Kidney glomerular epithelial cell (primary cell): ENCODE data around the gene PHETA2.
"Not testable (repeated sequence)": the region's sequence is repeated elsewhere in the genome, so short reads cannot be mapped to it uniquely, and the experiment has no call there.

Experiments used
- DNase-seq: peaks from one replicate; lab custom pipeline; 2025; lab: John Stamatoyannopoulos, UW

Gene PHETA2

DNA sequence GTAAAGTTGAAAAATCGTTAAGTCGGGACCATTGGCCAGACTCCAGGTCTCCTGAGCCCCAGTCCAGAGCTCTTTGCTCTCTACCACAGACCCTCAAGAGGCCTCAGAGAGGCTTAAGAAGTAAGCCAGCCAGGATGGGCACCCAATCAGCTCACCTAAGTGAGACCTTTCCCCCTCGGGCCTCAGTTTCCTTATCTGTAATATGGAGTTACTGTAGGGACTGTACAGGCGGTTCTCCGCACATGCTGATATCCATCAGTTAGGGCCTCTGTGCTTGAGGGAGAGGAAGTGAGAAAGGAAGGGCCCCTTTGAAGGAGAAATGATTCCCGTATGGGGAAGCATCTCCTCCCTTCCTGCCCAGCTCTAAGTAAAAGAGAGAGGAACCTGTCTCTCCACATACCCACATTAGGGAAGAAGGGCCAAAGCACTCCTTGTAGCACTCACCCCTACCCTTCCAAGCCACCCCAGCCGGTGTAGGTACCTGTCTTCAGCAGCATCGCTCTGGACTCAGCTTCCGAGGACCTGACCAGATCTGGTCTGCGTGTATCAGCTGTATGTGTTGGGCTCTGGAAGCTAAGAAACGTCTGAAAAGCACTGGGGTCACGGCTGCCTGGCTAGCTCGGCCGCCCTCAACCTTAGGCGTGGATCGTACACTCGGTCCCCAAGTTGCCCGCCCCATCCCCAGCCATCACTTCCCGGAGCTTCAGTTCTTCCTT, 4.1 kb upstream of the PHETA2 start:
- peak; percentile 48 for DNase-seq

DNA sequence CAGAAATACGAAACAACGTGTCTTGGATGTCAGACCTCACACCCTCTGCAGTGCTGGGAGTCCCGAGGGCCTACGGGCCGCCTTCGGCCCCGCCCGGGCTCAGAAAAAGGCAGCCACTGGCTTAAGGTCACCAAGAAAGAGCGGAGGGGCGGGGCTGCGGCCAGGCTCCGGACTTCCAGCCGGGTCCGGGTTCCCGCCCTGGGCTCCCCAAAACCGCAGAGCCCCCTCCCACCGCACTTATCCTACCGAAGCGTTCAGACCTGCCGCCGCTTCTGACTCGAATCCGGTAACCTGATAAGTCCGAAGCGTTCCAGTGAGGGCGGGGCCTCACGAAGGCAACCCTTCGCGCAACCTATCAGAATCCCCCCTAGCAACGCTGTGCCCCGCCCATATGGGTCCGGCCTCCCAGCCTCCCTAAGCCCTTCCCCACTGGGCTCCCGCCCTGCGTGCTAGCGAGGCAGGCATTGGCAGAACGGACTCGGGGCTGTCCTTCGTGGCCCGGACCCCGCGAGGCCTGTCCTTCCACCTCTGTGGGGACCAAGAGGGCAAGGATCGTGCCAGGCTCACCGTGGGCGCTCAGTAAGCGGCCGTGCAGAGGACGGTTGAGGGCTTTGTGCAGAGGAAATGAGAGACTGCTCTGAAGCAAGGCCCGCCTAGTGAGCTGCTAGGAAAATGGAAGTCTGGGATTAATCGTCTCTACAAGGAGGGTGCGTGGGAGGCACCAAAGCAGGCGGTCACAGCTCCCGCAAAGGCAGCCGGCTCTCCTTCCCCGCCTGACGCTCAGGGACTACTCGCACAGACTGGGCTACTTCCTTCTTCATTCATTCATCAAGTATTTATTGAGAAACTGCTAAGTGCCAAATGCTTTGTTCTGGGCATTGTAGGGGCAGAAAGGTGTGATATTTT, 3.3 kb upstream of the PHETA2 start, which contains the start of gene NAGA:
Gene NAGA (minus strand): TSS at position 296 of the 906 bp plus-strand sequence. CDS start 515 bp downstream, outside the sequence.
- peak; percentile 91 for DNase-seq

DNA sequence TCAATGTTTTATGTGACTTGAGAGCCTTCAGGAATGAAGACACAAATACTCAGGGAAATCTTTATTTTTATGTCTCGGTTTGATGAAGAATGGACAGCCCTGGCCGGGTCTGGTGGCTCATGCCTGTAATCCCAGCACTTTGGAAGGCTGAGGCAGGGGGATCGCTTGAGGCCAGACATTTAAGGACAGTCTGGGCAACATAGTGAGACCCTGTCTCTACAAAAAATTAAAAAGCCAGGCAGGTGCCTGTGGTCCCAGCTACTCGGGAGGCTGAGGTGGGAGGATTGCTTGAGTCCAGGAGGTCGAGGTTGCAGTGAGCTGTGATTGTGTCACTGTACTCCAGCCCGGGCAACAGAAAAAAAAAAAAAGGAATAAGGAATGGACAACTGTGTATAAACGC, 2.5 kb upstream of the PHETA2 start:
- not testable (repeated sequence) for DNase-seq

DNA sequence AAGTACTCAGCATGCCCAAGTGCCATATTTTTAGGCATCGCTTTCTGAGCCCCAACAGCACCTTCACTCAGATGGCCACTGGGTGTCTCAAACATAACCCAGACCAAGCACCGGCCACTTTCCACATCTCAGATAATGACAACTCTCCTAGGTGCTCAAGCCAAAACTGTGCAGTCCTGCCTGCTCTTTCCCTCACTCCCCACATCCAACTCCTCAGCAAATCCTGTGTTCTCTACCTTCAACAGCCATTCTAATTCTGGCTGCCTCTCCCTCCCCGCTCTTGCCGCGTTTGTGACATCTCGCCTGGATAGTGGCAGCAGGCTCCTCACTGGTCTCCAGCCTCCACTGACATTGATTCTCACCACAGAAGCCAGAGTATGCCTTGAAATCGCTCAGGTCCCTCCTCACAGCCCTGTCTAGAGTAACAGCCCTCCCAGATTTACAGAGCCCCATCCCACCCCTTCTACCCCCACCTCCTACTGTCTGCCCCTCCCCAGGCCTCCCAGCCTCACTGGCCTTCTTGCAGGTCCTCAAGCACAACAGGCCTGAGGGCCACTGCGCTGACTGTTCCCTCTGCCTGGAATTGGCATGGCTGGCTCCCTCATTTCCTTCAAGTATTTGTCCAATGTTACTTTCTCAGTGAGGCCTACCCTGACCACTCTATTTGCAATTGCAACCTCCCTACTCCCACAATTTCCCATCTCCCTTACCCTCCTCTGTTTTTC, 1.3 kb upstream of the PHETA2 start:
- no peak for DNase-seq

DNA sequence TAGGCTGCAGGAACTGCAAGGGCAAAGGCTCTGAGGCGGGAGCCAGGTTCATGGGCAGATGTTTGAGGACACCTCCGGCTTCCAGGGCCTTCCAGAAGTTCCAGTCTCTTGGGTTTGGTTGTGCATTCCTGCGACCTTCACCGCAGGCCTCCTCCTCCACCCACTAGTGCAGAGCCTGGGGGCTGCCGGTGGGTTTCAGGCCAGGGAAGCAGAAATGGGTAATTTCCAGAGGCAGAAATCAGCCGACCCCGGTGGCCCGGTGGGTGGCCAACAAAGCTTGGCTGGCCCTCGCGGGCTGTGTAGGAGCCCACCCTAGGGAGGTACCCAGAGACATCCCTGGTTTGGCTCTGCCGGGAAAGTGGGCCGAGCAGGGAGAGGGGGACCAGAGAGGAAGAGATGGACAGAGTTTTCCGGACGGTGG, 417 bp upstream of the PHETA2 start:
- no peak for DNase-seq

DNA sequence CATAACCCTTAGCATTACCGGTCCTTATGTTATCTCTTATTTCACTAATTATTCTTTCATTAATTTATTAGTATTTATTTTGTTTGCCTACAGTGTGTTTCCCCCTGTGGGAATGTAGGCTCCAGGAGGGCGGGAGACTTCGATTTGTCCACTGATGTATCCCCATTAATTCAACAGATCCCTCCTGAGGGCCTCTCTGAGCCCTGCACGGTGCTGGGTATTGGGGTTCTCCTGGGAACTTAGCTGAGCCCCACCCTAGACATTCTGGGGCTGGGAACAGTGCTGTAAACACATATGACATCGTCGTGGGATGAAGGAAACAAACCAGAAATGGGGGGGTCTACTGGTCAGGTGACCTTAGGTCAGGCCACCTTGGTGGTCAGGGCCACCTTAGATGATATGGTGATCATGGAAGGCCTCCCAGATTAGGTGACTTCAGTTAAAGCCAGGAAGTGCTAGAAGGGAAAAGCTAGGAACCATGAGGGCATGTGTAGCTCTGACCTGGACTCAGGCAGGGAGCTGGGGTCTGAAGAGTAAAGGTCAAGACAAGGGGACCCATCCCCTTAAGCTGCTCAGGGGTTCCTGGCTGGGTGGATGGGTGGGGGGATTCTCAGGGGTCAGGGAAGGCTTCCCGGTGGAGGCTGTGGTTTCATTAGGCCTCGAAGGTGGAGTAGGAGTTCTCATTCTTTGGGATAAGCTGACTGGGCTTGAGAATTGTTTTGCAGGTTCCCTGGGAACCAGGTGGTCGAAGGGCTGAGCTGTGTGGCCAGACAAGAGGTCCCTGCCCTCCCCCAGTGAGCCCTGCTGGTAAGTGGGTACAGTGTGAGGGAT, 1.0 kb downstream of the PHETA2 start:
- no peak for DNase-seq

DNA sequence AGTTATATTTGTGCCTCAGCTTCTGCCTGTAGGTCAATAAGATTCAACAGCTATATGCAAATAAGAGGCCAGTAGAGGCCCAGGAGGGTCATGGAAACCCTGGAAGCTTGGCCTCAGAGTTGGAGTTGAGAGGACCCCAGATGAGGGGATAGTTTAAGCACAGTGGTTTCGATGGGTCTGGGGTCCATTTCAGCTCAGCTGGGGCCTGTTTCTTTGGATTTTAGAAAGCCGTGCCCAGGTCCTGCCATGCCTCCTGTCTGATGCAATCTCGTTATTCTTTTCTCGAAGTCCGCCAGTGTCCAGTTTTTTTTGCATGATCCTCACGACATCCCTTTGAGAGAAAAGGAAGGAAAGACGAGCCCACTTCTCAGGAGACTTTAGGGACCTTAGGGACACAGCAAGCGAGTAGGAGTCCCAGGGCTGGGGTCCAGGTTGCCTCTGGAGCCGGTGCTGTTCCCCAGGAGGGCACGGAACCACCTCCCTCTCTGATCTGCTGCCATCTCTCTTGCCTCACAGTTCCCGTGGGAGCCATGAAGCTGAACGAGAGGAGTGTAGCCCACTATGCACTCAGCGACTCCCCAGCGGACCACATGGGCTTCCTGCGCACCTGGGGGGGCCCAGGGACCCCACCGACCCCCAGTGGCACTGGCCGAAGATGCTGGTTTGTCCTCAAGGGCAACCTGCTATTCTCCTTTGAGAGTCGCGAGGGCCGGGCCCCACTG, 2.9 kb downstream of the PHETA2 start:
- DNase-seq, result no peak

DNA sequence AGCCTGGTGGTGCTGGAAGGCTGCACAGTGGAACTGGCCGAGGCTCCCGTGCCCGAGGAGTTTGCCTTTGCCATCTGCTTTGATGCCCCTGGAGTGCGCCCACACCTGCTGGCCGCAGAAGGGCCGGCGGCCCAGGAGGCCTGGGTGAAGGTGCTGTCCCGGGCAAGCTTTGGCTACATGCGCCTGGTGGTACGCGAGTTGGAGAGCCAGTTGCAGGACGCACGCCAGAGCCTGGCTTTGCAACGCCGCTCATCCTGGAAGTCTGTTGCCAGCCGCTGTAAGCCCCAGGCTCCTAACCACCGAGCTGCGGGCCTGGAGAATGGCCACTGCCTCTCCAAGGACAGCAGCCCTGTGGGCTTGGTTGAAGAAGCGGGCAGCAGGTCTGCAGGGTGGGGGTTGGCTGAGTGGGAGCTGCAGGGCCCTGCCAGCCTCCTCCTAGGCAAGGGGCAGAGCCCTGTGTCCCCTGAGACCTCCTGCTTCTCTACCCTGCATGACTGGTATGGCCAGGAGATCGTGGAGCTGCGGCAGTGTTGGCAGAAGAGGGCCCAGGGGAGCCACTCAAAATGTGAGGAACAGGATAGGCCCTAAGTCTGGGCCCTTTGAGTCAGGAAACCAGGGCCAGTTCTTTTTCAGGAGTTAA, 3.6 kb downstream of the PHETA2 start:
- DNase-seq, result no peak

DNA sequence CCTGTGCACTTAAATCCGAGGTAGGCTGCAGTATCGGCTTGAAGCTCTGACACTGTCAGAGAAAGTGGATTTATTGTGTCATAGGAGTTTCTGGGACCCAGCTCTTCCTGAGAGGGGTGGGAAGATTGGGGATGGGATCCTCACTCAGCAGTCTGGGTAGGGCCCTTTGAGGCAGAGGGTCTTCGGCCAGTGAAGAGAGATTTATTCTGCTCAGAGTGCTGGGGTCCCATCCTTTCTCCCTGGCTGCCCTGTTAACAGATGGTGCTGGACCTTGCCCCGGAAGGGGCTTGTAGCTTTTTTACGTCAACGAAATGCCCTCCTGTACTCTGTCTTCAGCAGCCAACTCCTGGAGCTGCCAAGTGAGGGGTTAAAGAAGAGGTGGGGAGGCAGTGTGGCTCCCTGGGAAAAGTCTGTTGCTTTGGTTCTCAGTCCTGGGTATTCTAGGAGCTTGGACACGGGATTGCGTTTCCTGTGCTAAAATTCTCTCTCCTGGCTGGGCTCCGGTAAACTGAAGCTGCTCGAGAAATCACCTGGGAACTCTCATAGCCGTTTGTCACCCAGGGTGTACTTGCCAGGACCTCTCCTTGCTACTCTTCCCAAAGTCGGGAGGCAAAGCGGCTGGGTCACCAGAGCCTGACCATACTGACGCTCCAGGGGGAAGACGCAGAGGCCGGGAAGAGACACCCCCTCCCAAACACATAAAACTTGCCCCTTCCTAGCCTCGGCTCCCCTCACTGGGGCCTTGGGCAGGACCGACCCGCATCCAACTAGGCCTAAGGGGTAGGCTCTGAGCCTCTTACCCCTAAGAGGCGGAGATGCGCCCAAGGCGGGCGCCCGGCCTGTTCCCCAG, 4.6 kb downstream of the PHETA2 start:
- DNase-seq, result no peak

DNA sequence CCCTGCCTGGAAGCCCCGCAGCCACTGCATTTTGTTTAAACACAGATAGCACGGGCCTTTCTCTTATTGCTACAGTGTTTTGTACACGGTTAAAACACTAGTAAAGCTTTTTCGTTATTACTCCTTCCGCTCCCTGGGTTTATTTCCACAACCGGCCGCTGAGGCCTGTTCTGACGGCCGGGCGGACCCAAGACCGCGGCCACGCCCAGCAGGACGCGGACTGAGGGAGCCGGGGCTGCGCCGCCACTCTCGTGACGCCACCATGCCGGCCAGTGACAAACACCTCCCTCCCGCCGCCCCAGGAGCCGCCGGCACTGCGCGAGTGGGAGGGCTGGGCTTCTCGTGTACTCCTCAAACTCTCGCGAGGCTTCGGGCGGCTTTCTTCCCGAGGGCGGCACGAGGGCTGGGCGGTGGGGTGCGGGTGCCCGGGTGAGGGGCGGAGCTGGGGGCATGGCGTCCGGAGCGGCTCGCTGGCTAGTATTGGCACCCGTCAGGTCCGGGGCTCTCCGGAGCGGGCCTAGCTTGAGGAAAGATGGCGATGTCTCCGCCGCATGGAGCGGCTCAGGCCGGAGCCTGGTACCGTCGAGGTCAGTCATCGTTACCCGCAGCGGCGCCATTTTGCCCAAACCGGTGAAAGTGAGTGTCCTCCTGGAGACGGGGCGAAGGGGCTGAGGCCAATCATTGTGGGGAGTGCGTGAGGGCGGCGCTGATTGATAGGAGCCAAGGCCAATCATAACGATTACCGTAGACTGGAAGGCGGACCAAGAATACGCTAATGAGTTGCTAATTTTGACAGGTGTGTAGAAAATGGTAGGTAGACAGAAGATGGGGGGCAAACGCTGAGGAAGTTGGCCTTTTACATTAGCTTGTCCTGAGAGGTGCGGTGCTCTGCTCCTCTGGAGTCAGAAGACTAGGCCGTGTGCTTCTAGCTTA, 5.5 kb downstream of the PHETA2 start, which contains the start of gene SMDT1:
Gene SMDT1 (plus strand): TSS at position 382 of the 933 bp plus-strand sequence. CDS start 69 bp downstream, at position 451.
- peak; percentile 95 for DNase-seq

DNA sequence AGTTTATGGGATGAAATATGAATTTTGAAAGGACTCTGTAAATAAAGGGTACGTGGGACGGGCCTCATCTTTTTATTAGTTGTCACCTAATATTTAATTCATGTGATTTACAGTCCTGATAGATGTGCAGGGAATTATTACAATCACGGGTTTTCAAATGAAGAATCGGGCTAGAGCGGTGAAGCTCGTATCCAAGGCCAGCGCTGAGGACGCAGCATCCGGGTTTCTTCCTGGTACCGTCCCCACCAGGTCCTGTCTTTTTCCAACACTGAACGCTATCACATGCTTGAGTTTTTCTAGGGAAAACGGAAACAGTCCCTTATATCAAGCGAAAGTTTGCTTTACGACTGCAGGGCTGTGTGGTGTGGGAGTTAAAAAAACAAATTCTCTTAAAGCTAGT, 6.2 kb downstream of the PHETA2 start:
- peak; percentile 16 for DNase-seq

DNA sequence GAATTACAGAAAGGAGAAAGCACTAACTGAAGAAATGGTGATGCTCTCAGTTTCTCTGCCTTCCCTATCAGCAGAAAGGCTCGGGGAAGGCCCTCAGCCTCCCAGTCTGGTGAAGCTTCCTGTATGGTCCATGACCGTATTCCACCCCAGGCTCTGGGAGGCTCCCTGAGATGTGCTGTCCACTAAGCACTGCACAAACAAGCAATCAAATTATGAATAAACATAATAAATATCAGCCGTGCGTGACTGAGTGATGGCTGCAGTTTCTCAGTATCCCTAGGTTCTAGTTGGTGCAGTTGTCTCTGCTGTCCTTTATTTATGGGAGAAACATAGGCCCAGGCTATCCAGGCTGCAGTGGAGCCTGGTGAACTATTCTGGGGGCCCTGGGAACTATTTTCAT, 9.1 kb downstream of the PHETA2 start:
- no peak for DNase-seq

DNA sequence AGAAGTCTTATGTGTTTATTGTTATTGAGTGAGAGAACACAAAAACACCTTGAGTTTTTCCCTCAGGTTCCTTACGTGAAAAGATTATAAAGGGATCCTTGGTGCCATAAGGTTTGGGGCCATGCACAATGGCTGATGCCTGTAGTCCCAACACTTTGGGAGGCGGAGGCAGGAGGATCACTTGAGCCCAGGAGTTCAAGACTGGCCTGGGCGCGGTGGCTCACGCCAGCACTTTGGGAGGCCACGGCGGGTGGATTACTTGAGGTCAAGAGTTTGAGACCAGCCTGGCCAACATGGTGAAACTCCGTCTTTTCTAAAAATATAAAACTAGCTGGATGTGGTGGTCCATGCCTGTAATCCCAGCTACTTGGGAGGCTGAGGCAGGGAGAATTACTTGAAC, 10.8 kb downstream of the PHETA2 start:
- DNase-seq, result no peak

DNA sequence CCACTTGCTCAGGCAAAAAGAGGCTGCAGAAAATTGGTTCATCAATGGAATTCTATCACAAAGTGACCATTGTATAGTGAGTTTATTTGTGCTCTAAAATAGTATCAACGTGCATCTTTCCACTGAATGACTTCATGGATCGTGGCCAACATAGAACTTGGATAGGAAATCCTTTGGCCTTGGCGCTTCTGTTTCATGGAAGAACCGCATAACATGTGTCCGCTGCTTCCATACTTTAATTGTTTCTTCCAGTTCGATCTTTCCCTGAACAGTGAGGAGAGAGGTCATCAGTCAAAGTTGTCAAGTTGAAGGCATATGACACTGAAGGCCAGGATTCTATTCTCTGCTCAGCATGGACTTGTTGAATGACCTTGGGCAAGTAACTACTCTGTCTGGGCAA, 12.0 kb downstream of the PHETA2 start:
- DNase-seq, result no peak

DNA sequence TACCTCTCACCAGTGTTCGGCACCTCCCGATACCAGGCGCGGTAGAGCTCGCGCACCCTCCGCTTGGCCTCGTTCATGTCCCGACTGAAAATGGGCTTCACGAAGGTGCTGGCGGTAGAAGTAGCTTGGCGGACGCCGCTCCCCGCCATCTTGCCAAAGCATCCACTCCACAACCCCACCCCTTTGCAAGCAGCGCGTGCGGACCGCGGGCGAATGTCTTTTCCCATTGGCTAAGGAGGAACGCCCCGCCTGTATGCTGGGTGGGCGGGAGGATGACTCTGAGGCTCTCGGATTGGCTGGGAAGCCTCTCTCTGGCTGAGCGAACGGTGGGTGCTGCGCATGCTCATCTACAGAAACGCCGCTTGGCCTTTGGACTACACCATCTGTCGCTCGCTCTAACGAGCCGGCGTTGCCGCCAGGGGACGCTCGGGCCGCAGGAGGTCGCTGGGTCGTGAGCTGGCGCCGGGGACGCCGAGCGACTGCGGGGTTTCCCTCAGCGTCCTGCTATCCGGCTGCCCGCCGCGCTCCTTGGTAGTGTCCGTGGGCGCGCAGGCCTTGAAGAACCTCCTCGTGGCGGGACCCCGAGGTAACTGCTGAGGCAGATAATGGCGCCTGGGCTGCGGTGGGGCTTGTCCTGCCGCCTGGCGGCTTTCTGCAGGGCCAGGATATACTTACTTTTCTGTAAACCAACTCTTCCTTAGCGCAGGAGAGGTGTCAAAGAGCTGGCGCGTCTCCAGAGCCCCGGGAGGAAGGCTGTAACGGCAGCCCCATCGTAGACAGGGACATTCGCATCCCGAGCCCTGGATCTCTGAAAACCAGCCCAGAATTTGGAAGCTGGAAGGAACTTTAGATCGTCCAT, 16.8 kb downstream of the PHETA2 start, which contains the start of gene NDUFA6:
Gene NDUFA6 (minus strand): TSS at position 177 of the 859 bp plus-strand sequence. CDS start 28 bp downstream, at position 149.
- DNase-seq, result peak; percentile 98

DNA sequence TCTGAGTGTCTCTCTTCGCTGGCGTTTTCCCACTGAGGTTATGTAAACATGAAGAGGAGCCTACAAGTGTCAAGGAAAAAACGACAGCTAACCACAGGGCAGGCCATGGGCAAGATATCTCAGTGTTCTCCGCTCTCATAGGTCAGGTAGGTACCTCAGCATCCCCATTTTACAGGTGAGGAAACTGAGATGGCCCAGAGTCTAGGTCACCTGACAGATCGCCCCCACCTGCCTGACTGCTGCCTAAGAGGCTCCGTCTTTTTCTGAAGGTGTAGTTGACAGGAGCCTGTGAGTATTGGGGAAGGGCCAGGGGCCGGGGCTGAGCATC, 17.4 kb downstream of the PHETA2 start:
- no peak for DNase-seq

DNA sequence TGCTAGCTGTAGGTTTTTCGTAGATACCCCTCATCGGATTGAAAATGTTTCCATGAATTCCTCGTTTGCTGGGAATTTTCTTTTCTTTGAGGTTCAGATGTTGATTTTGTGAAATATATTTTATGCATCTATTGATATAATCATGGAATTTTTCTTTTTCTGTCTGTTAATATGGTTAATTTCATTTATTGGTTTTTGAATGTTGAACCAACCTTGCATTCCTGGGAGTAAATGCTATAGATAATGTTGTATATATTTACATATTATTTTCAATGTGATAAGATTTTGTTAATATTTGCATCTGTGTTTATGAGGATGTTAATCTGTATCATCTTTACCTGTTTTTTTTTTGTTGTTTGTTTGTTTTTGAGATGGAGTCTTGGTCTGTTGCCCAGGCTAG, 27.2 kb downstream of the PHETA2 start:
- DNase-seq, result no peak
